ENCODE measurements around the gene ATAD2B.
"Not testable (repeated sequence)": the region's sequence is repeated elsewhere in the genome, so short reads cannot be mapped to it uniquely, and the experiment has no call there.

ATAD2B gene

DNA sequence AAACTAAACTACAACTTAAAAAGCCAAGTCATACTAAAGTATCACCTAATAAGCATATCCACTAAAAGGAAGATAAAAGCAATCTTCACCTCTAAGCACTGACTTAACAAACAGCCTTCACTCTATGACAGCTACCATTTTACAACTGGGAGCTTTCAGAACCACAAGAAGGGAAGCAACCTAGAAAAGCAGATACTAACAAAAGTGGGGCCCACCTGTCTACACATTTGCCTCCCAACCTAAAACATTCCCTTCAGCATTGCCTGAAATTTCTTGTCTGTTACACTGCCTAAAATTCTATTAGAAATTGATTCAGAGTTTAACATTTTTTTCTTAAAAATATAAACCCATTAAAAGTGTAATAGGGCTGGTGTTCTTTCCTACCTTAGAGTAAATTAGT lies 172.0 kb downstream of the ATAD2B start:
- TF ChIP-seq, protein P1, sequence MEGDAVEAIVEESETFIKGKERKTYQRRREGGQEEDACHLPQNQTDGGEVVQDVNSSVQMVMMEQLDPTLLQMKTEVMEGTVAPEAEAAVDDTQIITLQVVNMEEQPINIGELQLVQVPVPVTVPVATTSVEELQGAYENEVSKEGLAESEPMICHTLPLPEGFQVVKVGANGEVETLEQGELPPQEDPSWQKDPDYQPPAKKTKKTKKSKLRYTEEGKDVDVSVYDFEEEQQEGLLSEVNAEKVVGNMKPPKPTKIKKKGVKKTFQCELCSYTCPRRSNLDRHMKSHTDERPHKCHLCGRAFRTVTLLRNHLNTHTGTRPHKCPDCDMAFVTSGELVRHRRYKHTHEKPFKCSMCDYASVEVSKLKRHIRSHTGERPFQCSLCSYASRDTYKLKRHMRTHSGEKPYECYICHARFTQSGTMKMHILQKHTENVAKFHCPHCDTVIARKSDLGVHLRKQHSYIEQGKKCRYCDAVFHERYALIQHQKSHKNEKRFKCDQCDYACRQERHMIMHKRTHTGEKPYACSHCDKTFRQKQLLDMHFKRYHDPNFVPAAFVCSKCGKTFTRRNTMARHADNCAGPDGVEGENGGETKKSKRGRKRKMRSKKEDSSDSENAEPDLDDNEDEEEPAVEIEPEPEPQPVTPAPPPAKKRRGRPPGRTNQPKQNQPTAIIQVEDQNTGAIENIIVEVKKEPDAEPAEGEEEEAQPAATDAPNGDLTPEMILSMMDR (conservative IDR thresholded peaks at IDR 0.05): no peak
- no peak overlapping the region for H3K27ac ChIP-seq

DNA sequence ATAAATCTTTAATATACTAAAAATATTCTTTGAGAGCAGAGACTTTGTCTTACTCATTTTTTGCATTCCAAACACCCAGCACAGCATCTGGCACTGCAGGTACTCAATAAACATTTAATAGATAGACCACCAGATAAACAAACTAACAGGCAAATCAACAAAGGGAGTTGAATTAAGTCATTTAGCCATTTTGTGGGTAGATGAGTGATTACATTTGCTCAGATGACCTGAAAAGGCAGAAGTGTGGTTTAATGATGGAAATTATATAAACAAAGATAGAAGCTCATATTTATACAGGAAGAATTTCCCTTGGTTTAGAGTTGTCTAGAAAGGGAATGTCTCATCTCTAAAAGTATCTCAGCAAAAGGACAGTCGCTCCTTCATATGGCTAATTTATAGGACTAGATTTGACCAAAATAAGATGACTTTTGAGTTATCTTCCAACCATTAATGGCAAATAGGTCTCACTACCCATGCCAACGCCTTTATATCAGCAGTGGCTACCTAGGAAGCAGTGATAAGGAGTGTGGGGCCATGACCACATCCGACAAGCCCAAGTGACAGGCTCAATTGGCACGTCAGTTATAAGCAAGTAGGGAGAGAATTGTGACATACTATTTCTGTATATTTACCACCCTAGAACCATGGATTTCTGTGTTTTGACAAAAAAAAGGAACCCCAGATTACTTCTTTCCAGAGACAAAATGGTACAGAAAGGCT lies 173.5 kb downstream of the ATAD2B start:
- no peak overlapping the region for H3K27ac ChIP-seq
- TF ChIP-seq, protein P1 (conservative IDR thresholded peaks at IDR 0.05): no peak

DNA sequence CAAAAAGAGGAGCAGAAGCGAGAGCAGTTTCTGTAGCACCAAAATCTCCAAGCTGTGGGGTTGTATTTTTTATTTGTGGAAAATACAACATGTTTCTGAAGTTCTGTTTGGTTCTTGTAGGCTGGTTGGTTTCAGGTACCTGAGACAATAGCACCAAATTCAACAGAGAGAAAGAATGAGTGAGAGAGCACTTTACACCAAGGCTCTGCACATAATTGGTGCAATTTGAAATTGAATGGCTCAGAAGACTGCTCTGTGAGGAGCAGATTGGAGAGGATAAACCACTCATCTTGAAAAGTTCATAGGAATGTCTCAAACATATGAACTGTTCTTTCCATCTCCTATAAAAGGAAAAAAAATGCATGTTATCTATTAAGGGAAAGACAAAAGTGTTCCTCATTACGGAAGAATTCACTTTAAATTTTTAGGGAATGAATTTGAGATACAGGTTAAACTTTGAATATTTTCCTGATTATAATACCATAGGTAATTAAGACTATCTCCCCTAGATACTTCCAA lies 175.1 kb downstream of the ATAD2B start:
- H3K27ac ChIP-seq: no peak overlapping the region
- TF ChIP-seq, protein P1 (conservative IDR thresholded peaks at IDR 0.05): no peak

DNA sequence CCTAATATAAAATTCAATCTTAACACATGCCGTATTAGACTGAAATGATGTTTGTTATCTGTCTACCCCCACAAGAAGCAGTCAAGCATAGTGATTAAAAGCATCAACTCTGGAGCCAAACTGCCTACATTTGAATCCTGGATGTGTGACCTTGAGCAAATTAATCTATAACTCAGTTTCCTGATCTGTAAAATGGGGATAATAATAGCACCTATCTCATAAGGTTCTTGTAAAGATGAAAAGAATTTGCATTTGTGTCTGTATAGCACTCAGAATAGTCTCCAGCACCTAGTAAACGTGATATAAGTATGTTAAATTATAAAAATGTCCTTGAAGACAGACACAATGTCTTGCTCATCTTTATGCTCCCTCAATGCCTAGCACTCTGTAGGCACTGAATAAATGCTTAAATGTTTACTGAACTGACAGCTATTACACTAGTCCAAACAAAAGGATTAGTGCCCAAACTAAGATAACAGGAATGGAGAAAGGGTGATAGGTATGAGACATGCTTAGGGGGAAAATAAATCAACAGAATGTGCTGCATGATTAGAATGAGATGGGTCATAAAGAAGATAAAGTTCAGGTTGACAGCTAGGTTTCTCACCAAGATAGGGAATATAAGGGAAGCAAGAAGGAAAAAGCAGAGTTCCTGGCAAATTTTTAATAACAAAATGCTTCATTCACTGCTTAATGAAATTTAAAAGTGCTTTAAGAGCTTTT lies 180.6 kb downstream of the ATAD2B start:
- TF ChIP-seq, protein P1 (conservative IDR thresholded peaks at IDR 0.05): no peak
- no peak overlapping the region for H3K27ac ChIP-seq

DNA sequence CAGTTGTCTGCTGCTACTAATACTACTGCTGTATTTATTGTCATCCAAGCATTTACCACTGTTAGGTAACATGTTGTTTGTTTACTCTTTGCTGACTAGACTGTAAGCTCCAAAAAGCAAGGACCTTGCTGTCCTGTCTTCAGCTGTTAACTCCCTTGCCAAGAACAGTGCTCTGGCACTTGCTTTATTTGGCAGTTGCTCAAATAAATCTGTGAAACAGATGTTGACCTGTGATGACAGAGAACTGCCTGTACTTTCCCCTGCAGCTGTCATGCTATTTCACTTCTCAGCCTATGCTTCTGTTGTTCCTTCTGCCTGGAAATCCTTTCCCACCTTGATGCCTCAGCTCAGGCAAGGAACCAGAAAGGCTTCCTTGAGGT lies 181.2 kb downstream of the ATAD2B start:
- H3K27ac ChIP-seq: no peak overlapping the region
- TF ChIP-seq, protein P1 (conservative IDR thresholded peaks at IDR 0.05): no peak

DNA sequence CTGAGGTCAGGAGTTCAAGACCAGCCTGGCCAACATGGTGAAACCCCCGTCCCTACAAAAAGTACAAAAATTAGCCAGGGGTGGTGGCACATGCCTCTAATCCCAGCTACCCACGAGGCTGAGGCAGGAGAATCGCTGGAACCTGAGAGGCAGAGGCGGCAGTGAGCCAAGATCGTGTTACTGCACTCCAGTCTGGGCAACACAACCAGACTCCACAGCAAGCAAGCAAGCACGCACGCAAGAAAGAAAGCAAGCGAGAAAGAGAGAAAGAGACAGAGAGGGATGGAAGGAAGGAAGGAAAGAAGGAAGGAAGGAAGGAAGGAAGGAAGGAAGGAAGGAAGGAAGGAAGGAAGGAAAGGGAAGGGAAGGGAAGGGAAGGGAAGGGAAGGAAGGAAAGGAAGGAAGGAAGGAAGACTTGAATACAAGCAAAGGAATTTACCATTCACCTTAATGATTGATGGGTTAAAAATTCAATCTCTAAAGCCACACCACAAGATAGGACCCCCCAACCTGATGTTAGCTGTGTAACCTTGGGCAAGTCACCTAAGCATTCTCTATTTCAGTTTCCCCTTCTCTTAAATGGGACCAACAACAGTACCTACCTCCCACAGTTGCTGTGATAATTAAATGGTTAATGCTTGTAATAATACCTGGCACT lies 181.7 kb downstream of the ATAD2B start:
- TF ChIP-seq, protein P1 (conservative IDR thresholded peaks at IDR 0.05): no peak
- H3K27ac ChIP-seq: no peak overlapping the region

DNA sequence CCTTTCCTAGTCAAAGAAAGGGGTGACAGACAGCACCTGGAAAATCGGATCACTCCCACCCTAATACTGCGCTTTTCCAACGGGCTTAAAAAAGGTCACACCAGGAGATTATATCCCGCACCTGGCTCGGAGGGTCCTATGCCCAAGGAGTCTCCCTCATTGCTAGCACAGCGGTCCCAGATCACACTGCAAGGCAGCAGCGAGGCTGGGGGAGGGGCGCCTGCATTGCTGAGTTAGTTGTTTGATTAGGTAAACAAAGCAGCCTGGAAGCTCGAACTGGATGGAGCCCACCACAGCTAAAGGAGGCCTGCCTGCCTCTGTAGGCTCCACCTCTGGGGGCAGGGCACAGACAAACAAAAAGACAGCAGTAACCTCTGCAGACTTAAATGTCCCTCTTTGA lies 190.1 kb downstream of the ATAD2B start:
- H3K27ac ChIP-seq: not testable (repeated sequence)

All from VCaP (cell line).